HG03354 (cell line): ENCODE results near the gene UTF1.

Experiments
- ATAC-seq: cut with Tn5 transposase; IDR thresholded peaks from one replicate; pipeline ENCODE4 v1.9.1; 2021; ENCODE audit warnings: mild to moderate bottlenecking; ENCODE audit not compliant: unreplicated experiment, poor library complexity, severe bottlenecking

The UTF1 gene, protein sequence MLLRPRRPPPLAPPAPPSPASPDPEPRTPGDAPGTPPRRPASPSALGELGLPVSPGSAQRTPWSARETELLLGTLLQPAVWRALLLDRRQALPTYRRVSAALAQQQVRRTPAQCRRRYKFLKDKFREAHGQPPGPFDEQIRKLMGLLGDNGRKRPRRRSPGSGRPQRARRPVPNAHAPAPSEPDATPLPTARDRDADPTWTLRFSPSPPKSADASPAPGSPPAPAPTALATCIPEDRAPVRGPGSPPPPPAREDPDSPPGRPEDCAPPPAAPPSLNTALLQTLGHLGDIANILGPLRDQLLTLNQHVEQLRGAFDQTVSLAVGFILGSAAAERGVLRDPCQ

DNA sequence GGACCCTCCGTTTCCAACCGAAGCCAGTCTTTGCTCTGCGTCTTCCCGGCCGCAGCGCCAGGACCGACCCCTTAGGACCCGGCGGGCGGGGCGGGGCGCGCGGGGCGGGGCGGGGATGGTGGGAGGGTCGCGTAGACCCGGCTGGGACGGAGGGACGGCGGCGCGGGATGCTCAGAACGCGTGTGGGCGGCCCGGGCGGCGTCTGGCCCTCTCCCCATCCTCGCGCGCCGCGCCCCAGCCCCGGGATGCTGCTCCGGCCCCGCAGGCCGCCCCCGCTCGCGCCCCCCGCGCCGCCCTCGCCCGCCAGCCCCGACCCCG lies at the start of gene UTF1:
Gene UTF1 (plus strand): TSS at position 174 of the 318 bp plus-strand sequence. CDS start 72 bp downstream, at position 246.
- ATAC-seq, result no peak

DNA sequence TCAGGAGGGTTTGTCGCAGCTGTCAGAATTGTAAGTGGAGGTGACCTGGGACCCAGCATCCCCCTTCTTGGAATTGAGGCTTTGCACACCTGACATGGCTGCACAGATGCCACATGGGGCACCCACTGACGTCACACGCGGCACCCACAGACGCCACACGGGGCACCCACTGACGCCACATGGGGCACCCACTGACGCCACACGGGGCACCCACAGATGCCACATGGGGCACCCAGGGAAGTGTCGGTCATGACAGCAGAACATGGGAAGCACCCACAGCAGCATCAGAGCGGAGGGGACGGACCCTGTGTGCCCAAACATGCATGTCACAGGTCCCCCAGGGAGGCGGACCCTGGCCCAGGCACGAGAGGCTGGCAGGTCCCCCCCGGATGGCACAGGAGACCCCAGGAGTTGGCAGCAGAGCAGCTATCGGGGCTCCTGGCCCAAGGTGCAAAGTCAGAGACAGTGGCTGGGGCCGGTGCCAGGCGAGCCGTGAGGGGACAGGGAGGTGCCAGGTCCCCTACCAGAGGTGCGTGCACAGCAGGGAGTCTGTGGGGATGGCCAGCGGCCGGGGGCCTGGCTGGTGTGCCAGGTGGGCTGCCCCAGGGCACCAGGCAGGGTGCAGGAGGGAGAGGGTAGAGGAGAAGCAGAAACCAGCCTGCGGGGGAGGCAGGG lies 48.9 kb upstream of the UTF1 start:
- no peak for ATAC-seq

DNA sequence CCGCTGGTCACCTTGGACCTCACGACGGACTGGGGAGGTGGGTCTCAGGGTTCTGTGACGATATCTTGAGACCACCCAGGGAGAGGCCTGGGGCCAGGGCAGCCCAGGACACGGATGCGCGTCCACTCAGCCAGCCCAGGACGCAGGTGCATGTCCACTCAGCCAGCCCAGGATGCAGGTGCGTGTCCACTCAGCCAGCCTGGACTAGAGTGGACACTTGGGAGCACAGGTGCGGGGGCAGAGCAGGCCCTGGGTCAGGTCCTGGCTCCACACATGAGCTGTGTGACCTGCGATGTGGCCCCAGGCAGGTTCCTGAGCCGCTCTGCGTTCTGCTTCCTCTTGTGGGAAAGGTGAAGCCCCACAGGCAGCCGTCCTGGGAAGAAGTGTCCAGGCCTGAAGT lies 47.8 kb upstream of the UTF1 start:
- no peak for ATAC-seq

DNA sequence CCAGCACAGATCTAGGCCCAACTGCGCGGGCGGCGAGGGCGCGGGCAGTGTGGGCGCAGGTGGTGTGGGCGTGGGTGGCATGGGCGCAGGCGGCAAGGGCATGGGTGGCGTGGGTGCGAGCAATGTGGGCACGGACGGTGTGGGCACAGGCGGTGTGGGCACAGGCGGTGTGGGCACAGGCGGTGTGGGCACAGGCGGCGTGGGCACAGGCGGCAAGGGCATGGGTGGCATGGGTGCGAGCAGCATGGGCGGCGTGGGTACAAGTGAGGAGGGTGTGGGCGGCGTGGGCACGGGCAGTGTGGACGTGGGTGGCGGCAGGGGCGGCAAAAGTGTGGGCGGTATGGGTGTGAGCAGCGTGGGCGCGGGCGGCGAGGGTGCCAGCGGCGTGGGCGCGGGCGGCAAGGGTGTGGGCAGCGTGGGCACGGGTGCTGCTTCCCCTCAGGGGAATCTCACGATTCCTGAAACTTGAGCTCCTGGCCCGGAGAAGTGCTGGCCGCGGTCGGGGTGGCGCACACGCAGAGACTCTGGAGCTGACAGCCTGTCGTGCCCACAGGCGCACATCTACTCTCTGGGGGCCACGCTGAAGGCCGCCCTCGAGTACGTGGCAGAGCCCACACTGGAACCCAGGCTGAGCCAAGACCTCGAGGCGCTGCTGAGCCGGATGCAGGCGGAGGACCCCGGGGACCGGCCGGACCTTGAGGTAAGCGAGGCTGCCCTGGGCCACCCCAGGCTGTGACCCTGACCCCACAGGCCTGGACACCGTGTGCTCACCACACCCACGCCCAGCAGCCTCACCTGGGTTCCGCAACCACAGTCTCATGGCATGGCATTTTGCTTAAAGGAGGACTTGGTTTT lies 47.0 kb upstream of the UTF1 start:
- no peak for ATAC-seq

DNA sequence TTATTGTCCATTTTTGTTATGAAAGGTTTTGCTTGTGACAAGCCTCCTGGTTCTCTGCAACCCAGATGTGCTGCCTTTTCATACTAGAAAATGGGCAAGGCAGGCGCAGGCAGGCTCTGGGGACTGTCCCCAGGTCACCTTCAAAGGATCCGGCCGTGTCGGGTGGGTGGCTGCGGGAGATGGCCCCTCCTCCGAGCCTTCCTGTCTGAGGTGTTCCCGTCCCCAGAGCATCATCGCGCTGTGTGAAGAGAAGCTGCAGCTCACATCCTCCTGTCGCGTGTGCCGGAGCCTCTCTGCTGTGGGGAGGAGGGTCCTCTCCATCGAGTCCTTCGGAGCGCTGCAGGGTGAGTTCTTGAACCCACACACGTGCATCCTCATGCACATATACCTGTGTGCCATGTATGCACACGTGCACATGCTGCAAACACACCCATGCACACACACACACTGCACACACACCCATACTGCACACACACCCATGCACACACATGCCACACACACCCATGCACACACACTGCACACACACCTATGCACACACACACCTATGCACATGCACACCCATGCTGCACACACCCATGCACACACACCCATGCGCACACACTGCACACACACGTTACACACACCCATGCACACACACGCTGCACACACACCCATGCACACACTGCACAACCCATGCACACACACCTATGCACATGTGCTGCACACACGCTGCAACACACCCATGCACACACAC lies 46.2 kb upstream of the UTF1 start:
- ATAC-seq, result no peak

DNA sequence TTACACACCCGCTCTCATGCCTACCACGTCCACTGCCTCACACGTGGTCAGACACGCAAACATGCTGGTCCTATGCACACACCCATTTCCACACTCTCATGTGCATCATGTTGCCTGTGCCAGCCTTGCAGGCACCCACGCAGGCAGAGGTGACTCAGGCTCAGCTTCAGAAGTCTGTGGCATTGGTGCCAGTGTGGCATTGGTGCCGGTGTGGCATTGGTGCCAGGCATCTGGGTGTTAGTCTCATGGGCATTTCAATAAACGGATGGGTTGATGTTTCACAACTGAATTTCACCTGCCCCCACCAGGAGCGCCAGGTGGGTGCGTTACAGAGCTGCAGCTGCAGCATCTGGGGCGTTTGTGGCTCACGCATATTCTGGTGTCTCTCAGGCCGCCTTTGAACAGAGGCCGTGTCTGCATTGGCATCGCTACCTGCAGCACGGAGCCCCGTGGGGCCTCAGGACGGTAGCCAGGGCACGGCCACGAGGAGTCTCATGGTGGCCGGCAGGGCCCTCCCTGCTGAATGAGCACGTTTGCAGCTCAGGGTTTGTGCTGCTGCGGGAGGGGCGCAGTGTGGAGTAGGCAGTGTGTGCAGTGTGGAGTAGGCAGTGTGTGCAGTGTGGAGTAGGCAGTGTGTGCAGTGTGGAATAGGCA lies 45.3 kb upstream of the UTF1 start:
- no peak for ATAC-seq

DNA sequence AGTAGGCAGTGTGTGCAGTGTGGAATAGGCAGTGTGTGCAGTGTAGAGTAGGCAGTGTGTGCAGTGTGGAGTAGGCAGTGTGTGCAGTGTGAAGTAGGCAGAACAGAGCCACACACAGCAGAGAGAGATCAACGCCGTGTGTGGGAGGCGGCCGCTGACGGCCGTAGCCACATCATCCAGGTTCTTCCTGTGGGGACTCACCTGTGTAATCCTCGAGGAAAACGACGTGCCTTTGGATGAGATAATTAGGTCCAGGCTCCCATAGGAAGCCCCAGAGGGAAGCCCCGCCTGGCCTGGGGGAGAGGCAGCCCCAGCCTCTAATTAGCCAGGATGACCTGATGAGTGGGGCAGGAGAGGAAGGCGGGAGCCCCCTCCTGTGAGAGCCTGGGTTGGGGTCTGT lies 44.6 kb upstream of the UTF1 start:
- ATAC-seq, result no peak

DNA sequence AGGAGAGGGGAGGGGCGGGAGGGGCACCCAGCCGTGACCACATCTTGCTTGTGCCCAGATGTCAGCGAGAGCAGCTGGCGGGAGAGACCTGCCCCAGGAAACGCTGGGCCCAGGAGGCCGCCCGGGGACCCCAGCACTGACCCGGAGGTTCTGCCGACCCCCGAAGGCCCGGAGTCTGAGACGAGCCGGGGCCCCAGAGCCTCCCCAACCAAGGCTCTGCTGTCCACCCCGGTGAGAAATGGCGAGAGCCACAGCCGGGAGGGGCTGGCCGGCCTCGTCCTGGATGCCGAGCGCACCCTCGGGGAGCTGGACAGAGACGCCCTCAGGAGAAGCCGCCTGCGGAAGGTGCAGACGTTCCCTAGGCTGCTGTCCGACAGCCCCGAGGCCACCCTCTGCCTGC lies 44.1 kb upstream of the UTF1 start:
- no peak for ATAC-seq

DNA sequence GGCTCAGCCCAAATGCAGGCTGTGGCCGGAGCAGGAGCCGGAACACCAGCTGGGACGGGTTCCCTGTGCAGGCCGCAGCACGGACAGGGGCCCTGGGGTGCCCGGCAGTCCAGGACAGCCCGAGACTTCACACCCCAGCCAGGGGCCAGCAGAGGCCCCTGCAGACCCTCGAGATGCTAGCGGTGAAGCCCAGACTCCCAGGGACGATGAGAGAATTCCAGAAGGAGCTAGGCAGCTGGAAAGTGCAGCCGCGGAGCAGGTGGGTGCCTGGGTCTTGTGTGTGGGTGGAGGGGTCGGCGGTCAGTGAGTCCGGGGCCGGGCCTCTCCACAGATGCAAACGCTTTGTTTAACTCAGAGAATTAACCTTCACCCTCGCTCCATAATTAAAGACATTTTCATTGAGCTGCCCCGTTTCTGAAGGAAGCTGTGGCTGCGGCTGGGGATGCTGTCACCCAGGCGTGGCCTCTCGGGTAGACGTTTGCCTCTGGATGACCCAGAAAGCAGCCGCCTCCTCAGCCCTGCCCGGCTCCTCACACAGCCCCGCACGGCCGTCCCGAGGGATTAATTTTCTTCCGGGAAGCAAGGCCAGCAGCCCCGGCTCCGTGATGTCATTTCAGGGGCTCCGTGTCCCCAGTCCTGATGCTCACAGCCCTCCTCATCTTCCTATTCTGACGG lies 43.5 kb upstream of the UTF1 start:
- no peak for ATAC-seq

DNA sequence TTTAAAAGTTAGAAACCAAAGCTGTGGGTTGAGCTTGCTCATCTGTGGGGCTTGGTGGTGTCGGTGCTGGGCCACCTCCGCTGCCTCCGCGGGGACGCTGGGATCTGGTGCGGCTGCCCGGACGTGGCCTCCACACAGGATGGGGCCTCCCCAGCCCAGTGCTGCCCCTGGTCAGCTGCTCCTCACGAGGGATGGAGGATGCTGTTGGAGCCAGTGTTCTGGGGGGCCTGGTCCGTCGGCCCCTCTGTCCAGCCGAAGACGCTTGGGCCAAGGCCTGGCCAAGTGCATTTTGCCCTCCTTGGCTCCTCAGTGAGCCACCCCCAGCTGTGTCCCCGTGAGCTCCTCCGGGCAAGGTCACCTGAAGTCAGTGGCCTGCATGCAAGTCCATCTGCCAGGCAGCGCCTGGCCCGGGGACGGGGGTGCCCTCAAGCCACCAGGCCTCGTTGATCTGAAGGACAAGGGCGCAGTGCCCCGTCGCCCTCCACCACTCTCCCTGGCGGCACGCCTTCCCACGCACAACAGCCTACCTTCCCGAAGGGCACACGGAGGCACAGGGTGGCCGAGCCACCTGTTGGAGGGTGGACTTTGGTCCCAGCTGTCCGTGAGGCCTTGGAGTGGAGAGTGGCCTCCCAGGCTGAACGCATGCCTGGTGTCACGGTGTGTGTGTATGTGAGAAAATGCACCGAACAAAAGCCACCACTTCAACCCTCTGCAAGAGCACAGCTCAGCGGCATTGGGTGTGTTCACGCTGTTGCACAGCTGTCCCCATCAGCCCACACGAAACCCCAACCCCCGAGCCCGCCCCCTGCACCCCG lies 42.7 kb upstream of the UTF1 start:
- ATAC-seq, result no peak

DNA sequence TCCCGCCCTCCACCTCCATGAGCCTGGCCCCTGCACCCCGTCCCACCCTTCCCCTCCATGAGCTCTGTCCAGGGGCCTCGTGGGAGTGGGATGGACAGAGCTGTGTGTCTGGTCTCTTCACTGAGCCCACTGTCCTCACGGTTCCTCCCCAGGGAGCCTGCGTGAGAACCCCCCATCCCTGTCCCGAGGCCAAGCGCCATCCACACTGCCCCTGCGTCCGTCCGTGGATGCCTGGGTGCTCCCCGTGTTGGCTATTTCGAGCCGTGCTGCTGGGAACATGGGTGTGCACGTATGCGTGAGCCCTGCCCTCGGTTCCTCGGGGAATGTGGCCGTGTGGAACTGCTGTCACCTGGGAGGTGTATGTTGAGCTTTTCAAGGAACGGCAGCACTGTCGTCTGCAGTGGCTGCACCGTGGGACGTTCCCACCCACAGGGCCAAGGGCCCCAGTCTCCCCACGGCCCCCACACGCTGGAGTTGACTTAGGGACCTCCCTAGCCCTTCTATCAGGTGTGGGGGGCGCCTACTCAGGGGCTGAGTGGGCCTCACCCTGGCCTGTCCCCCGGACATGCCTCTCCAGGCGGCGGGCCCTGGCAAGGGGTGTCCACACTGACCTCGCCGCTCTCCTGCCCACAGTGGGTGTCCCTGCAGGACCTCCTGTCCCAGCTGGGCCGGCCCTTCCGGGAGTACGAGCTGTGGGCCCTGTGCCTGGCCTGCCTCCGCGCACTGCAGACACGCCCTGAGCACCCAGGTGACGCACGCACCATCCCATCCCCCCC lies 41.9 kb upstream of the UTF1 start:
- no peak for ATAC-seq

DNA sequence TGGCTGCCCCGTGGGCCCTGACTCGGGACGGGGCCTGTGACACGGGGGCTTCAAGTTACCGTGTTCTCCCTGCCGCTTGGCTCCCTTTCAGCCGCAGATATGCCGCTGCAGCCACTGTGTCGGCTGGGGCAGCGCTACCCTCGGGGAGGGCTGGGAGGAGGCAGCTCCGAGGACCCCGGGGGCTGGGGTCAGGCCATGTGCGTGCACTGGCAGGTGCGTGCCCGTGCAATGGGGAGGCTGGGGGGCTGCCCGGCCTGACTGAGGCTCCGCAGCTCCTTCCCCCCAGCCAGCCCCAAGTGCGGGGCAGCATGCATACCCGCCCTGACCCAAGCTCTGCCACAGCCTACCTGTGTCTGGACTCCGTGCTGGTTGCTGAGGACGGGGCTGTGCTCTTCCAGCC lies 40.8 kb upstream of the UTF1 start:
- ATAC-seq, result no peak

DNA sequence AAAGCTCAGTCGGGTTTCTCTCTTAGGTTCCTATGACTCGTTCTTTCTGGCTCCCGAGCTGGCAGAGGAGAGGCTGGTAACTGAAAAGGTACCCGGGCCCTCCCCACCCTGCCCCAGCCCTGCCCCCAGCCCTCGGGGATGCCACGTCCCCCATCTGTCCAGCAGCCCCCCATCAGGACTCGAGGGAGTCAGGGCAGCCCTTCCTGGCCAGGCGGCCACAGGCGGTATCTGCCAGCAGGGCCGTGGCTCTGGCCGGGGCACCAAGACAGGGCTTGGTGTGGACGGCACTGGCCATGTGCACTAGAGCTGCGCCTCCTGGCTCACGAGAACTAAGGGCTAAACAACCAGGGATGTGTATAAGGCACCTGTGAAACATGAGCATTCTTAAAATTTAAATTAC lies 40.3 kb upstream of the UTF1 start:
- no peak for ATAC-seq

DNA sequence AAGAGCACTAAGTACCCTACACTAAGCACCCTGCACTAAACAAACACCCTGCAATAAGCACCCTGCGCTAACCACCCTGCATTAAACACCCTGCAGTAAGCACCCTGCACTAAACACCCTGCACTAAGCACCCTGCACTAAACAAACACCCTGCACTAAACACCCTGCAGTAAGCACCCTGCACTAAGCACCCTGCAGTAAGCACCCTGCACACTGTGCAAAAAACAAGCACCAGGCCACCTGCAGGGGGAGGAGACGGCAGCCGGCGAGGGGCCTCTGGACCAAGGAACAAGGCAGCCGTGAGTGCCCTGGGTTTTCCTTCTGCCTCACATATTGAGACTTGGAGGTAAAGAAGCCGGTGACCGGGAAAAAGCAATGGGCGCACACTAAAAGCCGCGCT lies 39.8 kb upstream of the UTF1 start:
- ATAC-seq, result no peak

DNA sequence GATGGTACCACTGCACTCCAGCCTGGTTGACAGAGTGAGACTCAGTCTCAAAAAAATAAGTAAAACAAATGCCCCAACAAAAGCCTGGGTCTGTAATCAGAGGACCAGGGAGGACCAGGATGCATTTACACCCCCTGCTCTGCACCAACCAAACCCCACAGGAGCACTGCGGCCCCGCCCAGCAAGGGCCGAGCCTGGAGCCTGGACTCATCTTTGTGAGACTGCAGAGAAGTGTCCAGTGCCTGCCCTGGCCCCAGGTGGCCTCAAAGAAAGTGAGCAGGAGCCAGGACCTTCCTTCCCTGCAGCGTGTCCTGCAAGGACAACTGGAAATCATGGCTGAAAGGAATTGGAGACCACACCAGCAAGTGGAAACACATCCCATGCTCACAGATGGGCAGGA lies 38.4 kb upstream of the UTF1 start:
- no peak for ATAC-seq

DNA sequence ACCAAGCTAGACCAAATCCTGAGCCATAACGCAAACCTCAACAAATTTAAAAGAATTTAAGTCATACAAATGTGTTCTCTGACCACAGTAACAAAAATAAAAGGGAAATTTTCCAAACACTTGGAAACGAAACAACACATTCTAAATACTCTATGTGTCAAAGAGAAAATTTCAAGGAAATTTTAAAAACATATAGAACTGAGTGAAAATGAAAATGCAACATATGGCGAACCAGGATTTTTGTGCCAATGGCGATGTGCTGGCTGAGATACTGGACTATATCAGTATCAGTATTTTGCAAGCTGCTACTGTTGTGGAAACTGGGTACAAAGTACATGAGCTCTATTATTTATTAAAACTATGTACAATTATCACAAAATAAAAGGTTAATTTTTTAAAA lies 35.9 kb upstream of the UTF1 start:
- no peak for ATAC-seq

DNA sequence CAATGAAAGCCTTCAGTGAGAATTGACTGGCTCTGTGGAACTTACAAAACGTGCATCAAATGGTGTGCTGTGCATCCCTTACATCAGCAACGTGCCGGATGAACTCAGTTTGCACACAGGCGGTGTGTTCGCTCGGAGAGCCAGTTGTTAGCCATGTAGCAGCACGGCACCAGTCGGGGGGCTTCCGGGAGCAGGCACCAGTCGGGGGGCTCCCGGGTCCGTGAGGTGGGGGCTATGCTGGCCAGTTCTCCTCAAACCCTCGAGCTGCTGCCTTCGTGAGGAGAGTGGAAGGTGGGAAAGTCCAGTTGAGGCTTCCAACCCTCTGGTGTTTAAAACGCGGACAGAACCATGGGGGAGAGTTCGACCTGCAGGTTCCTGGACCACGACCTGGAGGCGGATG lies 34.9 kb upstream of the UTF1 start:
- ATAC-seq, result no peak

DNA sequence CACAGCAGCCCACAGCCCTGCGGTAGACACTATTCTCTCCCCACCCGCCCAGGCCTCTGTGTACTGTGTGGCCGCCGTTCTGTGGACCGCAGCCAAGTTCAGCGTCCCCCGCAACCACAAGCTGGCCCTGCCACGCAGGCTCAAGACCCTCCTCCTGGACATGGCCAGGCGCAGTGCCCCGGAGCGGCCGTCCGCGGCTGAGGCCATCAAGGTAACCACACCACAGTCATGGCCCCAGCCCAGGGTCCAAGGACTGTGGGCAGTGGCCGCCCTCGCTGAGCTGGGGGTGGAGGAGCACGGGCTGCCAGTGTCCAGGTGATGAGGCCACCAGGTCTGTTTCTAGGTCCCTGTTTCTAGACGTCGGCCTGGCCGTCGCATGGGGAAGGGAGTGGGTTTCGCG lies 34.4 kb upstream of the UTF1 start:
- no peak for ATAC-seq
